Fibroblast of mammary gland (primary cell): ENCODE data around the gene SIGLEC9.

Experiments used
- DNase-seq: peaks from one replicate; pipeline ENCODE4 v3.0.0-alpha.2; 2010; ENCODE audit warnings: low read depth
- H3K4me3 ChIP-seq: 2 replicates; pipeline ENCODE4 v1.5.1; 2011; ENCODE audit warnings: low read depth, mild to moderate bottlenecking, low read length, moderate library complexity; ENCODE audit not compliant: control insufficient read depth
- TF ChIP-seq, protein P1 (sequence below): conservative IDR thresholded peaks from 2 replicates; pipeline ENCODE4 v1.5.1; 2011; ENCODE audit warnings: low read depth, low read length, inconsistent platforms; ENCODE audit not compliant: control insufficient read depth, insufficient read depth

SIGLEC9 gene

DNA sequence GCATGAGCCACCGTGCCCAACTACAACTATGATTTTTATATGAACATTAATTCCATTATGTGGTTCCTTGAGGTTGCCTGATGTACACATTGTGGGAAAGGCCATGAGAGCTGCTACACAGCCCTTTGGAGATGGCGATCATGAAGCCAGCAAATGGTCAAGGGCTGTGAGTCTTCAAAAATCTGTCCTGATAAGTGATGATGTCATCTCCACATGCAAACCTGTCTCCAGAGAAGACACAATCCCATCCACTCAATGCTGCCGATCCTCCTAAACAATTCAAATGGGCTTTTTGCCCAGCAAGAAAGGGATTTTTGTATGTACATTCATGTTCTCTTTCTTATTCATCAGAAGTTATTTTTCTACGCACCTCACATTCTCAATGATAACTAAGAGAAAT lies 35.0 kb downstream of the SIGLEC9 start:
- H3K4me3 ChIP-seq: no peak overlapping the region
- TF ChIP-seq, protein P1, sequence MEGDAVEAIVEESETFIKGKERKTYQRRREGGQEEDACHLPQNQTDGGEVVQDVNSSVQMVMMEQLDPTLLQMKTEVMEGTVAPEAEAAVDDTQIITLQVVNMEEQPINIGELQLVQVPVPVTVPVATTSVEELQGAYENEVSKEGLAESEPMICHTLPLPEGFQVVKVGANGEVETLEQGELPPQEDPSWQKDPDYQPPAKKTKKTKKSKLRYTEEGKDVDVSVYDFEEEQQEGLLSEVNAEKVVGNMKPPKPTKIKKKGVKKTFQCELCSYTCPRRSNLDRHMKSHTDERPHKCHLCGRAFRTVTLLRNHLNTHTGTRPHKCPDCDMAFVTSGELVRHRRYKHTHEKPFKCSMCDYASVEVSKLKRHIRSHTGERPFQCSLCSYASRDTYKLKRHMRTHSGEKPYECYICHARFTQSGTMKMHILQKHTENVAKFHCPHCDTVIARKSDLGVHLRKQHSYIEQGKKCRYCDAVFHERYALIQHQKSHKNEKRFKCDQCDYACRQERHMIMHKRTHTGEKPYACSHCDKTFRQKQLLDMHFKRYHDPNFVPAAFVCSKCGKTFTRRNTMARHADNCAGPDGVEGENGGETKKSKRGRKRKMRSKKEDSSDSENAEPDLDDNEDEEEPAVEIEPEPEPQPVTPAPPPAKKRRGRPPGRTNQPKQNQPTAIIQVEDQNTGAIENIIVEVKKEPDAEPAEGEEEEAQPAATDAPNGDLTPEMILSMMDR: no peak
- no peak for DNase-seq

DNA sequence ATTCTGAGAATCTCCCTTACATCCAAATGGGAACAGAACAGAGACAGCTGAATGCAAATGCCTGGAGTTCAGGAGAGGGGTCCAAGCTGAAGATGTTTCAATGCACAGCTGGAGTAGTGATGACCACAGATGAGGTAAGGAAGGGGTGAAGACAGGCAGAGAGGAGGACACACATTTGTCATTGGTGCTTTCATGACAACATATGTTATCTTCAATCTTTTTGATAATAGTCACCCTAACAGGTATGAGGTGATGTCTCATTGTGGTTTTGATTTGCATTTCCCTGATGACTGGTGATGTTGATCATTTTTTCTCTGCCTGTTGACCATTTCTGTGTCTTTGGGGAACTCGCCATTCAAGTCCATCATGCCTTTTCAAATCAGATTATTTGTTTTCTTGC lies 36.6 kb downstream of the SIGLEC9 start:
- TF ChIP-seq, protein P1: no peak
- no peak overlapping the region for H3K4me3 ChIP-seq
- no peak for DNase-seq

DNA sequence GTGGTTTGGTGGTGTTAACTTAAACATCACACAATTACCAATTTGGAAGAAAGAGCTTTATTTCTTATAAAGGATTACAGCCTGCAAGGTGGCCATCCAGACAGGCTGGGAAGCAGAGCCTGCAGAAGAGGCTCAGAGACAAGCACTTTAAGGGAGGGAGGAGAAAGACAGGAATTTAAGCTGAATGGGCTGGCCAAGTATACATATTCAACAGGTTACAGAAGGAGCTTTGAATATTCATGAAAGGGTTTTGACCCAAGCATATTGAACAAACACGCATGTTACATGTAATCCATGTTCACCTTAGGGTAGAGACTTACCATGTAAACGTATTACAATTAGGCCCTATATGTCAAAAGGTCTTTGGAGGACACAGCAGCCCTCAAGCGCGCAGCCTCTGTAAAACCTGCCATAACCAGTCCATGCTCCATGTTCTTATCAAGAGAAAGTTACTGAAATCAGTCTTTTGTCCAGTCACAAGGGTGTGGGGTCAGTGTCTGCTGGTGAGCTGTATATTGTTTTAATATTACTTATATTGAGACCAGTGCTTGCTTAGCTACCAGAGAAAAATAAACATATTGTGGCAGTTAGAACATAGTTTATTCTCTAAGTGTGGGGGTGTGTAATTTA lies 37.3 kb downstream of the SIGLEC9 start:
- TF ChIP-seq, protein P1: no peak
- no peak for DNase-seq
- H3K4me3 ChIP-seq: no peak overlapping the region

DNA sequence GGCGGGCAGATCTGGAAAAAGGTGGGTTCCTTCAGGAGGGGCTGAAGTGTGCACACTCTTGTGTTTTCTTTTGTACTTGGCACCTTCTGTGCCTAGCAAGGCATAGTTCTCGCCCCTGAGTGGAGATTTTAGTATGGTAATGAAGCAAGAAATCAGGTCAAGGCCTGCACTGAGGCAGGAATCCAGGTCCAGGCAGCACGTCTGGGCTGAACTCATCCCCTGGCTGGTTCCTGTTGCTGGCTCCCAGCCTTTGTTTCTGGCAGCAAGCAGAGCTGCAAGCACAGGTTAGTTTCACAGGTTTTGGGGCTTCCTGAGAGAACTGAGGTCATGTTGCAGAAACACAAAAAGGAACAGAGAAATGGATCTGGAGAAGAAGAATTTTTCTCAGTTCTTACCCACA lies 38.6 kb downstream of the SIGLEC9 start:
- no peak overlapping the region for H3K4me3 ChIP-seq
- no peak for DNase-seq
- TF ChIP-seq, protein P1: no peak

DNA sequence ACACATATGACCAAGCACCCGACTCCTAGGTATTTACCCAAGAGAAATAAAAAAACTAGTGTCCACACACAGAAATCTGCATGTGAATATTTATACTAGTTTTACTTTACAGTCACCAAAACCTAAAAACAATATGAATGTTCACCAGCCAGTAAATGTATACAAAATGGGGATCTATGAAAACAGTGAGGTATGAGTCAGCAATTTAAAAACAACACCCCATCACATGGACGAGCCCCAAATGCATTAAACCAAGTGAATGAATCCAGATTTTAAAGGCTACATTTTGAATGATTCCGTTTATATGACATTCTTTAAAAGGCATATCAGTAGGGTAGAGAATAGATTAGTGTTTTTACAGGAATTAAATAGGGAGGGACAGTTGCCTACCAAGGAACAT lies 39.5 kb downstream of the SIGLEC9 start:
- TF ChIP-seq, protein P1: no peak
- no peak for DNase-seq
- H3K4me3 ChIP-seq: no peak overlapping the region

DNA sequence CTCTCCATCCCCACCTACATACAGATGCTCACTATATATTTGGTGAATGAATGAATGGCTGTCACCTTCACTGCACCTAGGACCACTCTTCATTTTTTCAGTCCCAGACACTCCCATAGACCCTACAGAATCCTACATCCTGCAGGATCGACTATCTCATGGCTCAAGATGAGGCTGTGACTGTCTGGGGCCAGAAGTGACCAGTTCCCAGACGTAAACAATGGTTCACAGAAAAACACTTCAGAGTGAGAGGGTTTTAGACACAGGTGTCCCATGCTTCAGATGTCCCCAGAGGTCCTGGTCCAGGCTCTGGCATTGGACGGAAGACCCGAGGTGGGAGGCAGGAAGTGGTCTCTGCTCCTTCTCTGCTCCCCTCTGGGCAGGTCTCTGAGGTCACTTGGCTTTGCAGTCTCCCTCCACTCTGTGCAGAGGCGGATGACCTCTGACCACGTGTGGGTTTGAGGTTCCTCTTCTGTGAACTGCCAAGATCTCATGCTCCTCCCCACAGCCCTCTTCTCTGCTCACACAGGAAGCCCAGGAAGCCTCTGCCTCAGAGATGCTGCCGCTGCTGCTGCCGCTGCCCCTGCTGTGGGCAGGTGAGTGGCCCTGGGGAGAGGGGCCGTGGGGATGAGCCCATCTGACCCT lies 42.3 kb downstream of the SIGLEC9 start:
- TF ChIP-seq, protein P1: no peak
- no peak for DNase-seq
- no peak overlapping the region for H3K4me3 ChIP-seq
